WI38 (cell line): Measurements from ENCODE around the gene ASXL3.

ENCODE experiments used
- H3K4me3 ChIP-seq: 2 replicates; pipeline ENCODE4 v1.5.1; 2011; ENCODE audit warnings: low read depth, mild to moderate bottlenecking, control low read depth, low read length
- TF ChIP-seq, protein P1 (sequence below): IDR thresholded peaks from 2 replicates; pipeline ENCODE4 v1.5.1; 2012; ENCODE audit warnings: low read depth, mild to moderate bottlenecking, control low read depth, low read length

The ASXL3 gene

GRCh38 chr18:33600846-33601245 is 22.8 kb downstream of the ASXL3 start:
- TF ChIP-seq, protein P1, sequence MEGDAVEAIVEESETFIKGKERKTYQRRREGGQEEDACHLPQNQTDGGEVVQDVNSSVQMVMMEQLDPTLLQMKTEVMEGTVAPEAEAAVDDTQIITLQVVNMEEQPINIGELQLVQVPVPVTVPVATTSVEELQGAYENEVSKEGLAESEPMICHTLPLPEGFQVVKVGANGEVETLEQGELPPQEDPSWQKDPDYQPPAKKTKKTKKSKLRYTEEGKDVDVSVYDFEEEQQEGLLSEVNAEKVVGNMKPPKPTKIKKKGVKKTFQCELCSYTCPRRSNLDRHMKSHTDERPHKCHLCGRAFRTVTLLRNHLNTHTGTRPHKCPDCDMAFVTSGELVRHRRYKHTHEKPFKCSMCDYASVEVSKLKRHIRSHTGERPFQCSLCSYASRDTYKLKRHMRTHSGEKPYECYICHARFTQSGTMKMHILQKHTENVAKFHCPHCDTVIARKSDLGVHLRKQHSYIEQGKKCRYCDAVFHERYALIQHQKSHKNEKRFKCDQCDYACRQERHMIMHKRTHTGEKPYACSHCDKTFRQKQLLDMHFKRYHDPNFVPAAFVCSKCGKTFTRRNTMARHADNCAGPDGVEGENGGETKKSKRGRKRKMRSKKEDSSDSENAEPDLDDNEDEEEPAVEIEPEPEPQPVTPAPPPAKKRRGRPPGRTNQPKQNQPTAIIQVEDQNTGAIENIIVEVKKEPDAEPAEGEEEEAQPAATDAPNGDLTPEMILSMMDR: no peak

GRCh38 chr18:33603454-33603853 is 25.4 kb downstream of the ASXL3 start:
- TF ChIP-seq, protein P1: no peak
- H3K4me3 ChIP-seq: no peak overlapping the region

More at GRCh38 chr18:33600846-33601245, 22.8 kb downstream of the ASXL3 start:
- H3K4me3 ChIP-seq: no peak overlapping the region

DNA sequence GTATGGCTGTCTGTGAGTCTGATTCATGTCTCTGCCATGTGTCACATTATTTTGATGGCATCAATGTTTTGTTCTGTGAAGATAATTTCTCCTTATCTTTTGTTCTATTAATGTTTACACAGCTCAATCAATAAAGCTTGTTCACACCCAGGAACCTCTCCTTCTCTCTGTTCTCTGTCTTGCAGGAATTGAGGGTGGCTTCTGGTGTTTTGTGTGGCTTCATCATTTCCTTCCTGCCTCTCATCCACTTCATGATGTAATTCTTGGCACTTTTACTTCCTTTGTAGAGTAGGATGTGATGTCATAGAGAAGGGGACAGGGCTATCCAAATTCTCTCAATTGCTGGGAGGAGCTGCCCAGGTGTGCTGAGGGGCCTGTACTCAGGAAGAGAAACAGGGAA is 27.2 kb downstream of the ASXL3 start:
- TF ChIP-seq, protein P1: no peak

GRCh38 chr18:33606621-33607020 is 28.6 kb downstream of the ASXL3 start:
- TF ChIP-seq, protein P1: no peak

More for the DNA sequence above, 27.2 kb downstream of the ASXL3 start:
- no peak overlapping the region for H3K4me3 ChIP-seq

GRCh38 chr18:33611525-33612135 is 33.6 kb downstream of the ASXL3 start:
- TF ChIP-seq, protein P1: no peak
- H3K4me3 ChIP-seq: no peak overlapping the region

More at GRCh38 chr18:33606621-33607020, 28.6 kb downstream of the ASXL3 start:
- no peak overlapping the region for H3K4me3 ChIP-seq

DNA sequence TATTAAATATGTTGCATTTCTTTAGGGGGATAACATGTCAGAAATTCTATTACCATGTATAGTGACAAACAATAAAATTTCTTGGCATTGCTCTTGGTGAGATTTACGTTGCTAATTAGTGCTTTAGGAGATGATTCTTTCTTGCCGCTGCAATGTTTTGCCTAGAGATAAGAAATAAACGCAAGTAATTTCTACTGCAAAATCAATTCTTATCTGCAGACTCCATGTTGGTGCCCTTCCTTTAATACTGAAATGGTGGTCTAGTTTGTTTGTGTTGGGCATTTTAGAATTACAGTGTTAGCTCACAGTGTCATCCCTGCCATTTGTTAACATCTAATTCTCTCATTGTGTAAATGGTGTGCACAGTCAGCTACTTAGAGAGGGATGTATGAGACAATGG is 34.6 kb downstream of the ASXL3 start:
- TF ChIP-seq, protein P1: no peak

GRCh38 chr18:33616556-33616955 is 38.5 kb downstream of the ASXL3 start:
- TF ChIP-seq, protein P1: no peak
- no peak overlapping the region for H3K4me3 ChIP-seq

More for the DNA sequence above, 34.6 kb downstream of the ASXL3 start:
- no peak overlapping the region for H3K4me3 ChIP-seq
